Neural crest cell (in vitro differentiated cells): ENCODE measurements around the gene DECR2. TPM values are rescaled to one million over a fixed set of nuclear protein-coding genes. Genes with fewer than 3 reads are reported as not detected.

ENCODE experiments used
- DNase-seq: peaks from one replicate; pipeline ENCODE4 v3.0.0; 2021; ENCODE audit warnings: low read depth, mixed read lengths, low spot score
- H3K27ac Mint-ChIP-seq: one replicate; pipeline ENCODE4 v1.8.0; 2021; ENCODE audit warnings: mild to moderate bottlenecking, mixed read lengths; ENCODE audit not compliant: unreplicated experiment
- H3K27me3 Mint-ChIP-seq: 2 replicates; pipeline ENCODE4 v1.8.0; 2021; ENCODE audit warnings: low read depth, mild to moderate bottlenecking, mixed read lengths
- H3K36me3 Mint-ChIP-seq: 2 replicates; pipeline ENCODE4 v1.8.0; 2021; ENCODE audit warnings: low read depth, mild to moderate bottlenecking, mixed read lengths
- H3K4me1 Mint-ChIP-seq: 2 replicates; pipeline ENCODE4 v1.8.0; 2021; ENCODE audit warnings: mixed read lengths
- H3K4me3 Mint-ChIP-seq: one replicate; pipeline ENCODE4 v1.8.0; 2021; ENCODE audit warnings: mild to moderate bottlenecking, mixed read lengths
- H3K9me3 Mint-ChIP-seq: 2 replicates; pipeline ENCODE4 v1.8.0; 2021; ENCODE audit warnings: mixed read lengths
- total RNA-seq: library from RNA; stranded (reverse); gene quantifications from 2 replicates; pipeline ENCODE4 v1.2.1, GENCODE V29; 2021
- TF ChIP-seq, protein P1 (sequence below): fragments of 200-600 bp; sonication (generic); conservative IDR thresholded peaks from 2 replicates; pipeline ENCODE4 v1.5.0; 2021; ENCODE audit warnings: antibody characterized with exemption, mild to moderate bottlenecking

Gene DECR2
- total RNA-seq, 1 donor from 2014 or later, result 22.4 TPM

DNA sequence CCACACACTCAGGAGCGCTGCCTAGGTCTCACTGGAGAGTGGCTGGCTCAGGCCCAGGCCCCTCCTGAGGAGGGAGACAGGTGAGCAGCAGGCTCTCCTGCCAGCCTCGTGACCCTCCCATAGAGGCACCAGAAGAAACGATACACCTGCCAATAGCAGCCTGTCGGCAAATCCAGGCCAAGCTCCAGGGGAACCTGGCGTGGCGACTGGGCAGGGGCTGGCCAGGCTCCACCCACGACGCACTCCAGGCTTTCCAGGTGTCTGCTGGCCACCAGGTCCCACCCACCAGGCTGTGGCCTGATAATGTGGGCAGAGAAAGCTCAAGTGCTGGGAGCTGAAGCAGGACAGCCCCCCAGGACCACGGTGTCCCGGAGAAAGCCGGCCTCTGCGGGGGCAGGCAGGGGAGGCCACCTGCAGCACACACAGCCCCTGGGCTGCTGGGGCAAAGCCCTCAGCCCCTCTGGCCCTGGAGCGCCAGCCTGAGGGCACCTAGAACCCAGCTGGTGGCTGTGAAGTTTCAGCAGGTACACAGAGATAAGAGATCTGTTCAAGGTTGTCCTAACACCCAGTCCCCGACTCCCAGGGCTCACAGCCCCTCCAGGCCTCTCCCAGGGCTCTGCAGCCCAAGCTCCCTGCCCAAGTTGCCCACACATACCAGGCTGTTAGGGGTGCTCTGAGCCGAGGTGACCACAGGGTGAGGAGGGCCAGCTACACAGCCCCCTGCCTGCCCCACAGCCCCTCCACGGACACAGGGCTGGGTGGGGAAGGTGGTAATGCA, 22.3 kb upstream of the DECR2 start:
- H3K4me1 Mint-ChIP-seq, result peaks cover 26% of the 10 kb centered on the region

GRCh38 chr16:379961-380761, 21.5 kb upstream of the DECR2 start:
- no peak for DNase-seq
- H3K27me3 Mint-ChIP-seq, result peaks cover 14% of the 10 kb centered on the region
- no peaks in the 10 kb centered on the region for H3K36me3 Mint-ChIP-seq
- peak overlapping the region; percentile 78 for H3K4me3 Mint-ChIP-seq
- H3K4me1 Mint-ChIP-seq, result peaks cover 27% of the 10 kb centered on the region
- no peaks in the 10 kb centered on the region for H3K9me3 Mint-ChIP-seq
- H3K27ac Mint-ChIP-seq, result peak overlapping the region; percentile 43
- TF ChIP-seq, protein P1, sequence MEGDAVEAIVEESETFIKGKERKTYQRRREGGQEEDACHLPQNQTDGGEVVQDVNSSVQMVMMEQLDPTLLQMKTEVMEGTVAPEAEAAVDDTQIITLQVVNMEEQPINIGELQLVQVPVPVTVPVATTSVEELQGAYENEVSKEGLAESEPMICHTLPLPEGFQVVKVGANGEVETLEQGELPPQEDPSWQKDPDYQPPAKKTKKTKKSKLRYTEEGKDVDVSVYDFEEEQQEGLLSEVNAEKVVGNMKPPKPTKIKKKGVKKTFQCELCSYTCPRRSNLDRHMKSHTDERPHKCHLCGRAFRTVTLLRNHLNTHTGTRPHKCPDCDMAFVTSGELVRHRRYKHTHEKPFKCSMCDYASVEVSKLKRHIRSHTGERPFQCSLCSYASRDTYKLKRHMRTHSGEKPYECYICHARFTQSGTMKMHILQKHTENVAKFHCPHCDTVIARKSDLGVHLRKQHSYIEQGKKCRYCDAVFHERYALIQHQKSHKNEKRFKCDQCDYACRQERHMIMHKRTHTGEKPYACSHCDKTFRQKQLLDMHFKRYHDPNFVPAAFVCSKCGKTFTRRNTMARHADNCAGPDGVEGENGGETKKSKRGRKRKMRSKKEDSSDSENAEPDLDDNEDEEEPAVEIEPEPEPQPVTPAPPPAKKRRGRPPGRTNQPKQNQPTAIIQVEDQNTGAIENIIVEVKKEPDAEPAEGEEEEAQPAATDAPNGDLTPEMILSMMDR, result no peak

More for the DNA sequence above, 22.3 kb upstream of the DECR2 start:
- Mint-ChIP-seq H3K27ac (no peak overlapping the region), H3K4me3 (peak overlapping the region; percentile 78), H3K36me3 (no peaks in the 10 kb centered on the region), H3K27me3 (peaks cover 14% of the 10 kb centered on the region), H3K9me3 (no peaks in the 10 kb centered on the region)
- TF ChIP-seq, protein P1, result no peak
- no peak for DNase-seq

DNA sequence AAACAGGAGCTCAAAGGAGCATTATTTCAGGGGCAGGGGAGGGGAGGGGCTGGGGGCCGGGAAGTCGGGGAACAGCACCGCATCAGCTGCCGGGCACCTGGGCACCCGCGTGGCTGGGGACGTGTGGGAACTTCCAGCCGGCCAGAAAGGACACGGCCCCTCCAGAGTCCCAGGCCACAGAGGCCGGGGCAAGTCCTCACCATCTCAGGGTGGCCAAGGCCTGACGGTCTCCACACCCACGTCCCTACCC, 21.0 kb upstream of the DECR2 start:
- Mint-ChIP-seq H3K27me3 (peaks cover 14% of the 10 kb centered on the region), H3K9me3 (no peaks in the 10 kb centered on the region), H3K4me3 (peak overlapping the region; percentile 81), H3K4me1 (peaks cover 27% of the 10 kb centered on the region), H3K27ac (no peak overlapping the region), H3K36me3 (no peaks in the 10 kb centered on the region)
- DNase-seq, result no peak
- TF ChIP-seq, protein P1, result no peak

DNA sequence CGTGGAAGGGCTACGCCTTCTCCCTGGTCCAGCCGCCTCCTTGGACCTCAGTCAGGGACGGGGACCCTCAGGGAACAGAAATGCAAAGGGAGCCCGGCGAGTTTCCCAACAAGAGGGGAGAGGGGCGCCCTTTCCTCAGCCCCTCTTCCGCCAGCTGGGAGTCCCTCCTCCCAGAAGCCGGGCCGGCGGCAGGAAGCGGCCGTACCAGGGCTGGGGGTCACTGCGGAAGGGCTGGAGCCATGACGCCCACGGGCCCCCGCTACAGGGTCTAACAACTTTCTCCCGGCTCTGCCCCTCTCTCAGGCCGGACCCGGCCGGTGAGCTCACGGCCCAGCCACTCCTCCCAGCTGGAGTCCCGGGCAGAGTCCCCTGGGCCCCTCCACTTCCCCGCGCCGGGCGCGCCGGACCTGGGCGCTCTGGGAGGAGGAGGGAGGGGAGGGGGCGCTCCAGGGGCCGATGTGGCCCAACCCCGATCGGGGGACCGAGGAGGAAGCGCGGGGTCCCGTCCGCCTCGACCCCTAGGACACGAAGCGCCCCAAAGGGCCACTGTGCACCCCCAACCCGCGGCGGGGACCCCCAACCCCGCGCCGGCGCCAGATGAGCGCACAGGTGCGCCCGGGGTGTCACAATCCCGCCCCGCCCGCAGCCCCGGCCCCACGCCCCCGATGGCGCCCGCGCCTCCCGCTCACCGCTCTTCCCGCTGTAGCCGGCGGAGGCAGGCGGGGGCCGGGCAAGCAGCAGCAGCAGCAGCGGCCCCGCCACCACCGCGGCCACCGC, 20.5 kb upstream of the DECR2 start:
- H3K27me3 Mint-ChIP-seq, result peaks cover 14% of the 10 kb centered on the region
- no peak overlapping the region for H3K27ac Mint-ChIP-seq
- peaks cover 28% of the 10 kb centered on the region for H3K4me1 Mint-ChIP-seq
- H3K4me3 Mint-ChIP-seq, result peak overlapping the region; percentile 81
- no peak for DNase-seq
- no peaks in the 10 kb centered on the region for H3K9me3 Mint-ChIP-seq
- no peaks in the 10 kb centered on the region for H3K36me3 Mint-ChIP-seq
- TF ChIP-seq, protein P1, result no peak
